Panc1 (cell line): ENCODE results near the gene ARFGEF2. TPM values are rescaled to one million over a fixed set of nuclear protein-coding genes. Genes with fewer than 3 reads are reported as not detected.
A peak's percentile ranks its signal among the peaks of the same experiment; 100 is the strongest.

ENCODE experiments used
- ATAC-seq: fragments of 200-7000 bp; cut with Tn5 transposase; 2 replicates; pipeline ENCODE4 v1.9.1; 2020; ENCODE audit warnings: mild to moderate bottlenecking, moderate library complexity
- BruUV-seq: library from RNA; stranded (reverse); fragments of 400-500 nt; replicated peaks from 2 replicates; lab custom pipeline; 2021; lab: Mats Ljungman, UMichigan
- CTCF ChIA-PET: fragments of 300-600 bp; sonication (Branson Sonifier 250); formaldehyde crosslinking; loops from one replicate; lab custom pipeline; 2022; ENCODE audit warnings: antibody characterized with exemption; lab: Charles Lee
- POLR2A ChIA-PET: fragments of 300-600 bp; sonication (Branson Sonifier 250); formaldehyde crosslinking; loops from one replicate; lab custom pipeline; 2022; ENCODE audit warnings: antibody characterized with exemption; lab: Charles Lee
- DNase-seq: peaks from one replicate; pipeline ENCODE4 v3.0.0-alpha.2; 2010; ENCODE audit warnings: low read depth, low spot score
- H3K27ac ChIP-seq: 2 replicates; pipeline ENCODE4 v1.5.1; 2011; ENCODE audit warnings: mild to moderate bottlenecking, low read length, inconsistent platforms
- H3K27me3 ChIP-seq: fragments of 200-500 bp; sonication (Bioruptor generic); 2 replicates; pipeline ENCODE4 v1.6.0; 2014; ENCODE audit warnings: low read length, inconsistent platforms; ENCODE audit not compliant: control insufficient read depth, insufficient read depth
- H3K36me3 ChIP-seq: fragments of 200-500 bp; sonication (Bioruptor generic); 2 replicates; pipeline ENCODE4 v1.5.1; 2014; ENCODE audit warnings: inconsistent platforms, mild to moderate bottlenecking, low read length, moderate library complexity; ENCODE audit not compliant: control insufficient read depth, insufficient read depth
- H3K4me1 ChIP-seq: 2 replicates; pipeline ENCODE4 v1.5.1; 2011; ENCODE audit warnings: inconsistent platforms, mild to moderate bottlenecking, low read length, moderate library complexity; ENCODE audit not compliant: control insufficient read depth, insufficient read depth
- H3K4me3 ChIP-seq, 2 experiments: 2 replicates each; pipeline ENCODE4 v1.5.1; 2011 to 2012; ENCODE audit warnings: low read depth in 2 of 2, low read length in 2 of 2, mild to moderate bottlenecking in 2 of 2, inconsistent platforms in 1 of 2, moderate library complexity in 1 of 2
- H3K9me3 ChIP-seq: fragments of 200-500 bp; sonication (Bioruptor generic); 2 replicates; pipeline ENCODE4 v1.5.1; 2014; ENCODE audit warnings: low read depth, mild to moderate bottlenecking, inconsistent platforms, low read length, moderate library complexity; ENCODE audit not compliant: control insufficient read depth, insufficient read depth
- POLR2AphosphoS5 ChIP-seq: IDR thresholded peaks from 2 replicates; pipeline ENCODE4 v1.6.1; 2012; ENCODE audit warnings: mild to moderate bottlenecking, low read depth, low read length, moderate library complexity
- REST ChIP-seq, 2 experiments: IDR thresholded peaks; 2 replicates each; pipeline ENCODE4 v1.6.1; 2011 to 2012; ENCODE audit warnings: low read depth in 2 of 2, control low read depth in 1 of 2, low read length in 1 of 2, mild to moderate bottlenecking in 1 of 2, moderate library complexity in 1 of 2; ENCODE audit not compliant: insufficient read depth in 1 of 2
- SIN3A ChIP-seq: IDR thresholded peaks from 2 replicates; pipeline ENCODE4 v1.6.1; 2012; ENCODE audit warnings: low read depth, mild to moderate bottlenecking, low read length, moderate library complexity, borderline replicate concordance; ENCODE audit not compliant: insufficient read depth
- TCF7L2 ChIP-seq: IDR thresholded peaks from 2 replicates; pipeline ENCODE4 v1.6.1; 2011; ENCODE audit warnings: mild to moderate bottlenecking, low read depth, low read length, inconsistent platforms
- in situ Hi-C: cut with HindIII; loops from 2 replicates; pipeline ENCODE4 v1.10.0; 2016; ENCODE audit warnings: low sequenced_read_pairs, low pct_unique_long_range_greater_than_20kb
- intact Hi-C: fragments of 100-400 bp; cut with micrococcal nuclease; formaldehyde crosslinking; loops from one replicate; pipeline ENCODE4 v1.10.0; 2022; ENCODE audit not compliant: unreplicated experiment
- total RNA-seq: library from RNA; stranded (reverse); gene quantifications from one replicate; pipeline ENCODE4 v1.2.1, GENCODE V29; 2021; ENCODE audit not compliant: unreplicated experiment
- TF ChIP-seq, protein P1 (sequence below): fragments of 450-650 bp; IDR thresholded peaks from 2 replicates; pipeline ENCODE4 v1.5.1; 2017; ENCODE audit warnings: mild to moderate bottlenecking

Gene ARFGEF2
- total RNA-seq, 1 experiment from 2014 or later = 36.6 TPM

DNA sequence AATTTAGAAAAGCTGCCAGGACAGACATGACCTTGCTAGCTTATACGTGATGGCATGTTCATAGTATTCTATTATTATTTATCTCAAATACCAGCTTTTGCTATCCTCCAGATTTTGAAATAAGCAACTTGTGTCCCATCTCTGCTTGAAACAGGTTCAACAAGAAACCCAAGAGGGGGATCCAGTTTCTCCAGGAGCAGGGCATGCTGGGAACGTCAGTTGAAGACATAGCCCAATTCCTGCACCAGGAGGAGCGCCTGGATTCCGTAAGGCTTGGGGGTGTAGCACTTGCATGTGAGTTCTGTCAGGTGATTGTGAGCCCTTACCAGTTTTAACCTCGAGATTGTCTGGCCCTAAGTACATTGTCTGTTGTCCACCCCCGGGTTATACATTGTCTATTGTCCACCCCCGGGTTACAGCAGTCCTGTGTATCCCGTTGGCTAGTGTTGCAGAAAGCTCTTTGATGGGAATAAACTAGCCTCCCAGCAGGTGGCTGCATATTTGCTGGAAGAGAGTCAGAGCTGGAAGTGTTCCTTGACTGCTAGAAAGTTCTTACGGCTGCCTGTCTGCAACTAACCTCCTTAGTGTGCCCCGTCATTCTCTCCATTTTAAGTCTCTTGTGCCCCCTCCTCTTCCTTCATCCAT, 63.2 kb downstream of the ARFGEF2 start:
- ATAC-seq (no peak), DNase-seq (no peak)
- Histone ChIP-seq H3K27me3 (no peaks in the 10 kb centered on the region), H3K9me3 (no peaks in the 10 kb centered on the region), H3K4me3 (no peak overlapping the region), H3K27ac (no peak overlapping the region), H3K36me3 (peaks cover 11% of the 10 kb centered on the region), H3K4me1 (no peaks in the 10 kb centered on the region)
- no TSS peak for BruUV-seq
- in situ Hi-C loops = no loop called here
- TF ChIP-seq SIN3A (no peak), TCF7L2 (no peak), REST (IDR thresholded peaks at IDR 0.05; ENCODE audit: insufficient read depth in 1 of 2, low read depth in 2 of 2, low read length in 1 of 2) (no peak), POLR2AphosphoS5 (no peak)
- TF ChIP-seq, protein P1, sequence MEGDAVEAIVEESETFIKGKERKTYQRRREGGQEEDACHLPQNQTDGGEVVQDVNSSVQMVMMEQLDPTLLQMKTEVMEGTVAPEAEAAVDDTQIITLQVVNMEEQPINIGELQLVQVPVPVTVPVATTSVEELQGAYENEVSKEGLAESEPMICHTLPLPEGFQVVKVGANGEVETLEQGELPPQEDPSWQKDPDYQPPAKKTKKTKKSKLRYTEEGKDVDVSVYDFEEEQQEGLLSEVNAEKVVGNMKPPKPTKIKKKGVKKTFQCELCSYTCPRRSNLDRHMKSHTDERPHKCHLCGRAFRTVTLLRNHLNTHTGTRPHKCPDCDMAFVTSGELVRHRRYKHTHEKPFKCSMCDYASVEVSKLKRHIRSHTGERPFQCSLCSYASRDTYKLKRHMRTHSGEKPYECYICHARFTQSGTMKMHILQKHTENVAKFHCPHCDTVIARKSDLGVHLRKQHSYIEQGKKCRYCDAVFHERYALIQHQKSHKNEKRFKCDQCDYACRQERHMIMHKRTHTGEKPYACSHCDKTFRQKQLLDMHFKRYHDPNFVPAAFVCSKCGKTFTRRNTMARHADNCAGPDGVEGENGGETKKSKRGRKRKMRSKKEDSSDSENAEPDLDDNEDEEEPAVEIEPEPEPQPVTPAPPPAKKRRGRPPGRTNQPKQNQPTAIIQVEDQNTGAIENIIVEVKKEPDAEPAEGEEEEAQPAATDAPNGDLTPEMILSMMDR = no peak
- intact Hi-C loops = no loop called here
- ChIA-PET CTCF (no interaction called here), POLR2A (no interaction called here)

GRCh38 chr20:48986899-48987298, 65.4 kb downstream of the ARFGEF2 start:
- ATAC-seq = peak; percentile 71; the same call in 1 of the 2 replicates
- no peak overlapping the region for H3K4me3 ChIP-seq
- no peaks in the 10 kb centered on the region for H3K27me3 ChIP-seq
- peaks cover 21% of the 10 kb centered on the region for H3K36me3 ChIP-seq
- no peak for DNase-seq
- in situ Hi-C loops = no loop called here
- TF ChIP-seq, protein P1 = peak; percentile 69
- no peak for TF ChIP-seq POLR2AphosphoS5
- no peak overlapping the region for H3K27ac ChIP-seq
- POLR2A ChIA-PET = no interaction called here
- intact Hi-C loops = no loop called here
- no peaks in the 10 kb centered on the region for H3K9me3 ChIP-seq
- BruUV-seq = no TSS peak
- no peaks in the 10 kb centered on the region for H3K4me1 ChIP-seq
- CTCF ChIA-PET = no interaction called here
